ENCODE data around the gene GPC1.
A peak's percentile ranks its signal among the peaks of the same experiment; 100 is the strongest.

GPC1 gene

GRCh38 chr2:240503375-240503774 is 67.9 kb downstream of the GPC1 start:
- no peak for DNase-seq (ENCODE audit: low read depth, low spot score)
- no peak overlapping the region for H3K4me3 ChIP-seq (ENCODE audit: low read length)

GRCh38 chr2:240503848-240504247 is 68.4 kb downstream of the GPC1 start:
- no peak for DNase-seq (ENCODE audit: low read depth, low spot score)
- no peak overlapping the region for H3K4me3 ChIP-seq (ENCODE audit: low read length)

- DNase-seq (ENCODE audit: low read depth, low spot score) = no peak
Measured at GRCh38 chr2:240505910-240506309, 70.4 kb downstream of the GPC1 start.

GRCh38 chr2:240506406-240507059 is 71.1 kb downstream of the GPC1 start:
- DNase-seq (ENCODE audit: low read depth, low spot score) = no peak
- H3K4me3 ChIP-seq (ENCODE audit: low read length) = no peak overlapping the region

More at GRCh38 chr2:240505910-240506309, 70.4 kb downstream of the GPC1 start:
- H3K4me3 ChIP-seq (ENCODE audit: low read length) = no peak overlapping the region

GRCh38 chr2:240507060-240507777 is 71.8 kb downstream of the GPC1 start:
- DNase-seq (ENCODE audit: low read depth, low spot score) = no peak

GRCh38 chr2:240507778-240508251 is 72.4 kb downstream of the GPC1 start:
- DNase-seq (ENCODE audit: low read depth, low spot score) = no peak
- no peak overlapping the region for H3K4me3 ChIP-seq (ENCODE audit: low read length)

More at GRCh38 chr2:240507060-240507777, 71.8 kb downstream of the GPC1 start:
- no peak overlapping the region for H3K4me3 ChIP-seq (ENCODE audit: low read length)

GRCh38 chr2:240508832-240509545 is 73.5 kb downstream of the GPC1 start:
- DNase-seq (ENCODE audit: low read depth, low spot score) = no peak
- no peak overlapping the region for H3K4me3 ChIP-seq (ENCODE audit: low read length)

GRCh38 chr2:240509667-240510512 is 74.4 kb downstream of the GPC1 start:
- no peak overlapping the region for H3K4me3 ChIP-seq (ENCODE audit: low read length)
- no peak for DNase-seq (ENCODE audit: low read depth, low spot score)

- no peak overlapping the region for H3K4me3 ChIP-seq (ENCODE audit: low read length)
- DNase-seq (ENCODE audit: low read depth, low spot score) = no peak
Measured at GRCh38 chr2:240510513-240511210, 75.2 kb downstream of the GPC1 start.

GRCh38 chr2:240511351-240512108 is 76.1 kb downstream of the GPC1 start:
- DNase-seq (ENCODE audit: low read depth, low spot score) = no peak
- no peak overlapping the region for H3K4me3 ChIP-seq (ENCODE audit: low read length)

GRCh38 chr2:240512109-240512485 is 76.6 kb downstream of the GPC1 start:
- H3K4me3 ChIP-seq (ENCODE audit: low read length) = no peak overlapping the region
- DNase-seq (ENCODE audit: low read depth, low spot score) = no peak

- DNase-seq (ENCODE audit: low read depth, low spot score) = no peak
- H3K4me3 ChIP-seq (ENCODE audit: low read length) = no peak overlapping the region
Measured at GRCh38 chr2:240512666-240513535, 77.4 kb downstream of the GPC1 start.

GRCh38 chr2:240513549-240514287 is 78.3 kb downstream of the GPC1 start:
- peak; percentile 54 for DNase-seq (ENCODE audit: low read depth, low spot score)
- H3K4me3 ChIP-seq (ENCODE audit: low read length) = no peak overlapping the region

- no peak overlapping the region for H3K4me3 ChIP-seq (ENCODE audit: low read length)
- DNase-seq (ENCODE audit: low read depth, low spot score) = no peak
Measured at GRCh38 chr2:240514631-240515030, 79.2 kb downstream of the GPC1 start.

GRCh38 chr2:240517342-240517741 is 81.9 kb downstream of the GPC1 start:
- no peak for DNase-seq (ENCODE audit: low read depth, low spot score)
- H3K4me3 ChIP-seq (ENCODE audit: low read length) = no peak overlapping the region

Measured in Jurkat, Clone E6-1 (cell line).